DMS114 treated with DMSO at 0.1 percent for 48 hours (cell line): Measurements from ENCODE around the gene CRKL.
"Not testable (repeated sequence)": the region's sequence is repeated elsewhere in the genome, so short reads cannot be mapped to it uniquely, and the experiment has no call there.

Experiments
- DNase-seq: peaks from one replicate; lab custom pipeline; 2025; ENCODE audit not compliant: unreplicated experiment; lab: John Stamatoyannopoulos, UW

Gene CRKL

DNA sequence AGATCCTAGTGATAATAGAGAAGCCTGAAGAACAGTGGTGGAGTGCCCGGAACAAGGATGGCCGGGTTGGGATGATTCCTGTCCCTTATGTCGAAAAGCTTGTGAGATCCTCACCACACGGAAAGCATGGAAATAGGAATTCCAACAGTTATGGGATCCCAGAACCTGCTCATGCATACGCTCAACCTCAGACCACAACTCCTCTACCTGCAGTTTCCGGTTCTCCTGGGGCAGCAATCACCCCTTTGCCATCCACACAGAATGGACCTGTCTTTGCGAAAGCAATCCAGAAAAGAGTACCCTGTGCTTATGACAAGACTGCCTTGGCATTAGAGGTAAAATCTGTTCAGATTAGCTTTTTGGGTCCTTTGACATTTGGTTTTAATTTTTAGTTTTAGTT lies 16.7 kb downstream of the CRKL start:
- no peak for DNase-seq

DNA sequence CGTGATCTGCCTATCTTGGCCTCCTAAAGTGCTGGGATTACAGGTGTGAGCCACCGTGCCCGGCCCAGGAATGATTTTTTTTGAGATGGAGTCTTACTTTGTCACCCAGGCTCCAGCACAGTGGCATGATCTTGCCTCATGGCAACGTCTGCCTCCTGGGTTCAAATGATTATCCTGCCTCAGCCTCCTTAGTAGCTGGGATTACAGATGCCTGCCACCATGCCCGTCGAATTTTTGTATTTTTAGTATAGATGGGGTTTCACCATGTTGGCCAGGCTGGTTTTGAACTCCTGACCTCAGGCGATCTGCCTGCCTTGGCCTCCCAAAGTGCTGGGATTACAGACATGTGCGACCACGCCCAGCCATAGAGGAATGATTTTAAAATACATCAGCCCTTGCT lies 17.8 kb downstream of the CRKL start:
- DNase-seq = not testable (repeated sequence)

DNA sequence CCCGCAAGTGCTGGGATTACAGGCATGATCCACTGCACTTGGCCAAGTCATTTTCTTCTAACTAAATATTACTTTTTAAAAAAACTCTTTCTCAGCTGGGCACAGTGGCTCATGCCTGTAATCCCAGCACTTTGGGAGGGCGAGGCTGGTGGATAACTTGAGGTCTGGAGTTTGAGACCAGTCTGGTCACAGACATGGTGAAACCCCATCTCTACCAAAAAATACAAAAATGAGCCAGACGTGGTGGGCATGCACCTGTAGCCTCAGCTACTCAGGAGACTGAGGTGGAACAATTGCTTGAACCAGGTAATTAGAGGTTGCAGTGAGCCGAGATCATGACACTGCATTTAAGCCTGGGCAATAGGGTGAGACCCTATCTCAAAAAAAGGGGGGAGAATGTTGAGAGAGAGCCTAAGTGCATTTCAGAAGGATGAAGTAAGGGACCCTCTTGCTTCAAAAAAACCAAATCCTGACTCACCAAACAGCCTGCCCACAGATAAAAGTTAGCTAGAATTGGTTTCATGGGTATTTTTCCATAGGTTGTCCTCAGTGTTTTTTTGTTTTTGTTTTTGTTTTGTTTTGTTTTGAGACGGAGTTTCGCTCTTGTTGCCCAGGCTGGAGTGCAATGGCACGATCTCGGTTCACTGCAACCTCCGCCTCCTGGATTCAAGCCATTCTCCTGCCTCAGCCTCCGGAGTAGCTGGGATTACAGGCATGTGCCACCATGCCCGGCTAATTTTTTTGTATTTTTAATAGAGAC lies 18.8 kb downstream of the CRKL start:
- DNase-seq = not testable (repeated sequence)

DNA sequence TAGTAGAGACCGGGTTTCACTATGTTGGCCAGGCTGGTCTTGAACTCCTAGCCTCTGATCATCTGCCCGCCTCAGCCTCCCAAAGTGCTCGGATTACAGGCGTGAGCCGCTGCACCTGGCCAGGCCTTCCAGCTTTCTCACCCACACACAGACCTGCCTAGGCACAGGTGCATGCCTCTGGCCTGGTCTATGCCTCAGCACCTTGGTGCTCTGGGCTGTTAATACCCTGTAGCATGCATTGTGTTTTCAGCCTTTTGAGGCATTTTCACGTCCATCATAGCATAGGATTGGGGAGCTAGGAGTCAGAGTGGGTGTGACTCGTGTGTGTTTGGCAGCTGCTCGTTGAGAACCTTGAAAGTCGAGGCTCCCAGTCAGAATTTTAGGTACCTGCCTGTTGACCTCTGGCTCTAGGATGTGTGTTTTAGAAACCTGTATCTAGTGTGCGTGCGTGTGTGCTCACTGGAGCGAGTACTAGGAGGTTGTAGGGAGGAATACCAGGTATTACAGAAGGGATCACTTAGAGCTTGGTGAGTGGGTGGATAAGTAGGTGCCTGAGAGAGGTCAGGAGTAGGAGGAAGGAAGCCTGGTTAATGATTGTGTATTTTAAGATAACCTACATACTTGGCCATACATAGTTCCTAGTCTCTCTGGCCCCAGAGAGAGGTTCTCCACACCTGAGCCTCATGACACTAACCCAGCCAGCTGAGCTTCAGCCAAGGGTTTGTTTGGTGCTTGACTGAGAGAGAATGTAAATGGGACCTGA lies 20.0 kb downstream of the CRKL start:
- DNase-seq = no peak

DNA sequence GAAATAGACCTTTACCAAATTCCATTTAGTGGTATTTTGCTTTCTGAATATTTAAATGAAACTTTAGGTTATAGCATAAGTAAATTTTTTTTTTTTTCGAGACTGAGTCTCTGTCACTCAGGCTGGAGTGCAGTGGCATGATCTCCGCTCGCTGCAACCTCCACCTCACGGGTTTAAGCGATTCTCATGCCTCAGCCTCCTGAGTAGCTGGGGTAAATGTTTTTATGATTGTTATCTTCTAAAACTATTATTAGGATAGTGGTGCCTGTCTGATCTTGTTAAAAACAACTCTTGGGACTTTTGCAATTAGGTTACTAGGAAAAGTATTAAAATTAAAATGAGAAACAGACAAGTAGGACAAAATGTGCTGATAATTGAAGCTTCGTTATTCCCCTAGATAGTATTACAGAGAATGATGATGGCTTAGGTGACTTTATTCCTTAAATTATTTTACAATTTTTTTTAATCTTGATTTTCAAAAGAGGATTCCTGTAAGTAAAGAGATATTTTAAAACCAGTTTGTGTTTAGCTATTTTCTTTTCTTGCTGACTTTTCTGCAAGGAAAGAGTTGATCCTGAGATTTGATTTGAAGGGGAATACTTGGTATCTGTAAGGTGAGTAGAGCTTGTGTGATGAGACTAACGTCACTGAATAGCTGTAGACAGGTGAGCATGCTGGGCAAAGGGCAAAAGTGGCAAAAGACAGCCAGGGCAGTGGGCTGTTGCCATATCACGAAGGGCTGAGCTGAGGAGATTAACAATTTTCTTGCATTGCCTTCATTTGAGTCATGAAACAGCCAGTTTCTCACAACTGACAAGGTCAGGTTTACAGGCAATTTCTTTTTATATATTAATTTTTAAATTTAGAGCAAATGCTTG lies 20.8 kb downstream of the CRKL start:
- no peak for DNase-seq

DNA sequence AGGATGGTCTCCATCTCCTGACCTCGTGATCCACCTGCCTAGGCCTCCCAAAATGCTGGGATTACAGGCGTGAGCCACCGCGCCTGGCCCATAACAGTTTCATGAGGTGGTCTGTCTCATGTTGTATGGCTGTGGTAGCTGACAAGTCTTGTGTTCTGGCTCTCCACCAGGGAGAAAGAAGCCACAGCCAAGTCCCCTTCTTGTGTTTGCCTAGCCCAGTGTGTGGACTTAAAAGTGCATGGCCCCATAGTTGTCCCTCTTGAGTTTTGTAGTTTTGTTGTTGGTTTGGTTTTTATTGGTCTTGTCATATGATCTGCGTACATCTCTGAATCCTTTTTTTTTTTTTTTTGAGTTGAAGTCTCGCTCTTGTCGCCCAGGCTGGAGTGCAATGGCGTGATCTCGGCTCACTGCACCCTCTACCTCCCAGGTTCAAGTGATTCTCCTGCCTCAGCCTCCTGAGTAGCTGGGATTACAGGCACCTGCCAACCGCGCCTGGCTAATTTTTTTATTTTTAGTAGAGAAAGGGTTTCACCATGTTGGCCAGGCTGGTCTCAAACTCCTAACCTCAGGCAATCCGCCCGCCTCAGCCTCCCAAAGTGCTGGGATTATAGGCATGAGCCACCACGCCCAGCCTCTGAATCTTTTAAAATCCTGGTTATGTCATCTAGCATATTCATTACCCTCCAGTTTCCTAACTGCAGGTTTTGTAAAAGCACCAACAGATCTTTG lies 22.4 kb downstream of the CRKL start:
- not testable (repeated sequence) for DNase-seq

DNA sequence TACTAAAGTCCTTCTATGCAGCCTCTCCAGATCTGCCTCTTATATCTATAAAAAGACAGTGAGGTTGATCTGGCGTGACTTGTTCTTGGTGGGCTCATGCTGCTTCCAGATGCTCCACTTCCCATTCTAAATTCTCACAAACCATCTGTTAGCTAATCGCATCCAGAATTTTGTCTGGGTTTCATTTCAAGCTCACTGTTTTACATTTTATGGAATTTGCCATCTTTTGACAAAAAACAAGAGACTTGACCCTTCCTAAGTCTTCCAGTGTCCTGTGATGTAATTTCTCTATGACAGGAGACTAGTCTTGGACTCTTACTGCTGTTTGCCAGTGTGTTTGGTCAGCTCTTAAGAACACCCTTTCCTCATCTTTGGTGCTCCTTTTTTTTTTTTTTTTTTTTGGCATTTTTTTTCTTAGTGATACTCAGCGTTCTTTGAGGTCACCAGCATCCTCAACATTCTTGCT lies 23.0 kb downstream of the CRKL start:
- no peak for DNase-seq

DNA sequence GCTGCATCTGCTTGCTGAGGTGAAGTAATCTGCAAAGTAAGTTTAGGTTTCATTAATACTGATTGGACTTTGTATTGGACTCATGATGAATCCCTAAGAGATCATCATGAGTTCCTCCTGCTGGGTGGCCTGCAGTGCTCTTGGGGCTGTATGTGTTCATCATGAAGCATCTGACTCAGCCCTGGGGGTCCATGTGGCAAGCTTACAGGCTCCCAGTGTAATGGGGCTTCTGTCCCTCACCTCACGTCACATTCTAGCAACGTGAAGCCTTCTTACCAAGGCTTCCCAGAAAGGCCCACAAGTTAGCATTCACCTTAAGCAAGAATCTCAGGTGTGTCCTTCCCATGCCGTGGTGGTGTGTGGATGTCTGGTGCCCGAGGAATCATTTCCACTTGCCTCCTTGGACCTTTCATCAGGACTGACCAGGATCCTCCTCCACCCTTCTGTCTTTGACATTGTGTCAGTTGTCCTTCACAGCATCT lies 23.7 kb downstream of the CRKL start:
- DNase-seq = no peak

DNA sequence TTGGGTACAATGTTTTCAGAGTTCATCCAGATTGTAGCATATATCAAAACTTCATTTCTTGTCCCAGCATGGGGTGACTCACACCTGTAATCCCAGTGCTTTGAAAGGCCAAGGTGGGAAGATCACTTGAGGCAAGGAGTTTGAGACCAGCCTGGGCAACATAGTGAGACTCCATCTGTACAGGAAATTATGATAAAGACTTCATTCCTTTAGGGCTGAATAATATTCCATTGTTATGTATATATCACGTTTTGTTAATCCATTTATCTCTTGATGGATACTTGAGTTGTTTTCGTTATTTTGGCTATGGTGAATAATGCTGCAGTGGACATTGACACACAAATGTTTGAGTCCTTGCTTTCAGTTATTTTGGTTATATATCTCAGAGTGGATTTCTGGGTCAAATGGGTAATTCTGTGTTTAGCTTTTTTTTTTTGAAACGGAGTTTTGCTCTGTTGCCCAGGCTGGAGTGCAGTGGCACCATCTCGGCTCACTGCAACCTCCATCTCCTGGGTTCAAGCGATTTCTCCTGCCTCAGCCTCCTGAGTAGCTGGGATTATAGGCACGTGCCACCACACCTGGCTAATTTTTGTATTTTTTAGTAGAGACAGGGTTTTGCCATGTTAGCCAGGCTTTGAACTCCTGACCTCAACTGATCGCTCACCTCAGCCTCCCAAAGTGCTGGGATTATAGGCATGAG lies 25.1 kb downstream of the CRKL start:
- DNase-seq = not testable (repeated sequence)

DNA sequence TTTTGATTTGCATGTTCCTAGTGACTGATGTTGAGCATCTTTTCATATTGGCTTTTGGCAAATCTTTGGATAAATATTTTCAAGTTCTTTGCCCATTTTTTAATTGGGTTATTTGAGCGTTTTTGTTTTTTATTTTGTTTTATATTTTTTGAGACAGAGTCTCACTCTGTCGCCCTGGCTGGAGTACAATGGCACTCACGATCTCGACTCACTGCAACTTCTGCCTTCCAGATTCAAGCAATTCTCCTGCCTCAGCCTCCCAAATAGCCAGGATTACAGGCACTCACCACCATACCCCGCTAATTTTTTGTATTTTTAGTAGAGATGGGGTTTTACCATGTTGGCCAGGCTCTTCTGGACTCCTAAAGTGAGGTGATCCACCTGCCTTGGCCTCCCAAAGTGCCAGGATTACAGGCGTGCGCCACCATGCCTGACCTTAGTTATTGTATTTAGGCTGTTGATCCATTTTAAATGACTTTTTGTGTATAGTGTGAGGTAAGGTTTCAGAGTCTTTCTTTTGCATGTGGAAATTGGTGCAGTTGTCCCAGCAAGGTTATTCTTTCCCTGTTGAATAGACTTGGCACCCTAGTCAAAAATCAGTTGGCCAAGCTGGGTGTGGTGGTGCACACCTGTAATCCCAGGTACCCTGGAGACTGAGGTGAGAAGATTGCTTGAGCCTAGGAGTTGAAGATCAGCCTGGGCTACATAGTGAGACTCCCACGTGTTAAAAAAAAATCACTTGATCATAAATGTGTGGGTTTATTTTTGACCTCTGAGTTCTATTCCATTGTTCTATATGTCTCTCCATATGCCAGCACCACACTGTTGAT lies 26.1 kb downstream of the CRKL start:
- no peak for DNase-seq

DNA sequence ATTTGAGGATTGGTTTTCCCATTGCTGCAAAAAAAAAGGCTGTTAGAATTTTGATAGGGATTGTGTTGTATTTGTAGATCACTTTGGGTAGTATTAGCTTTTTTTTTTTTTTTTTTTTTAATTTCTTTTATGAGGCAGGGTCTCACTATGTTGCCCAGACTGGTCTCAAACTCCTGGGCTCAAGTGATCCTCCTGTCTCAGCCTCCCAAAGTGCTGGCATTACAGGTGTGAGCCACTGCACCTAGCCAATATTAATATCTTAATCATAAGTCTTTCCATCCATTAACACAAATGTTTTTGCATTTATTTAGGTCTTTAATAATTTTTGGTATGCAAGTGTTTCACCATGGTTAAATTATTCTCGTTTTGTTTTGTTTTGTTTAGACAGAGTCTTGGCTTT lies 26.8 kb downstream of the CRKL start:
- no peak for DNase-seq

DNA sequence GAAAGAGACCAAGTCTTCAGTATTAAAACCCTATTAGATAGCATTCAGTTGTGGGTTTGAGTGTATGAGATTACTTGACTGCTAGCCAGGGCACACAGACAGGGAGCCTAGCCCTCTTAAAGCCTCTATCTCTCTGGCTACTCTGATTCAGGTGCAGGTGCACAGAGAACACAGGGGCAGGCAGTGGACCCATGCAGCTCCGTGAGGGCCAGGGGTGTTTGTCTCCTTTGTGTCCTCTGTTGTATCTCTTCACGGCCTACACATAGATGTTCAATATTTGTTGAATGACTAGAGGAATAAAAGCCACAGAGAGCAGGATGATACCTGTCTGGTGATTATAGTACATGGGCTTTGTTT lies 28.3 kb downstream of the CRKL start:
- DNase-seq = no peak

DNA sequence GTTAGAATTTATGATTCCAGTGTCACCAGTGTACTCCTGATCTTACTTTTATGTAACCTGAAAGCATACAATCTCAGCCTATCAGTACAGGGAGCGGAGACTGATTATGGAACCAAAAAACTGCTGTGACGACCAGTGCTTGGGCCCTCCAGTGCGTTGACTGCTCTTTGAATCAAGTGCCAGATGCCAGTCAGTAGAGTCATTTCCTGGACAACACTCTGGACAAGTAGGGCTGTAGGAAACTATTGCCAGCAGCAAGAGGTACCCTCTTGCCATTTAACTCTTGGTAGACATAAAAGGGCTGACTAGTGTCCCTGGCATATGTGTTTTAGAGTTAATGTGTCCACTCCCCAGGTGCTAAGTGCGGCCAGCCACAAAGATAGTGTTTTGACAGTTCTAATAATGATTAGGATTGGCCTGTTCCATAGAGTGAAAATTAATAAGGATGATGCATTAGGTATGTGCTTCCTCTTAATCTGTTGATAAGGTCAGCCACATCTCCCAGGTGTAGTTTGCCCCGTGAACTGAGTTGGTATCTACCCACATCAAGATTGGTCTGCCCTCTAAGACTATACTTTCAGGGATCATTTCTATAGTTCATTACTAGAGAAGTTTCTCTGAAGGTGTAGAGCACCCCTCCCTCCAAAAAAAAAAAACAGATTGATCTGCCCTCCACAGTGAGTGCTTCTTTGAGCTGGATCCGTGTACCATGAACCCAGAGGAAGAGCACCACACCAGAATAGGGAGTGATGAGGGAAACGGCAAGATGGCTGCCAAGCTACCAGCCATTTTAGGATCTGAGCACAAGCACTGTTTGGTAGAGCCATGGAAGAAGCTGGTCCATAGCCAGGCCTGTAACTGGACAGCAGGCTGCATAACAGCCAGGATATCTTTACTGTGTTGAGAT lies 29.1 kb downstream of the CRKL start:
- DNase-seq = no peak

DNA sequence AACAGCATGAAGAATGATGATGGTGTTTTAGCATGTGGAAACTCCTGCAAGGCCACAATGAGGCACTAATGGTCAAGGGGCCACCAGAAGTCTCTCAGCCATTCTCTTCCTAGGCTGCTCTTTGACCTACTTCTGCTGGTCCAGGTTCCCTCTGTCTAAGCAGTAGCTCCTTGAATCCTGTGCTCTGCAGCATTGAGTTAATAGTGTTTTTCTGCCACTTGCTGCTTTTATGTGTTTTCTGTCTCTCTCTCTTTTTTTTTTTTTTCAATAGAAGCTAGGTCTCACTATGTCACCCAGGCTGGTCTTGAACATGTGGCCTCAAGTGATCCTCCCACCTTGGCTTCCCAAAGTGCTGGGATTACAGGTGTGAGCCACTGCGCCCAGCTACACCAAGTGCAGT lies 29.8 kb downstream of the CRKL start:
- no peak for DNase-seq

DNA sequence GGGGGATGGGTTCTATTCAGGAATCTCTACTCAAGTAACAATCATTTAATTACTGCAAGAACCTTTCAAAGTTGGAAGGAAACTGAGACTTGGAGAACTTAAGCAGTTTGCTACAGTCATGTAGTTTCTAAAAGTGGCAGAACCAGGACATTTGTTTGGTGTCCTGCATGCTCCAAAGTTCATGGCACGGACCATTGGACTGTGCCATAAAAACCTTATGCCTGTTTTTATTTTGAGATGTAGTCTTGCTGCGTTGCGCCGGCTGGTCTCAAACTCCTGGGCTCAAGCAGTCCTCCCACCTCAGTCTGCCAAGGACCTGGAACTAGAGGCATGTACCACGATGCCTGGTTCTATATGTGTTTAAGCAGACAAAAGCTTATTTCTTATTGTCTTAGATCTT lies 31.2 kb downstream of the CRKL start:
- no peak for DNase-seq

DNA sequence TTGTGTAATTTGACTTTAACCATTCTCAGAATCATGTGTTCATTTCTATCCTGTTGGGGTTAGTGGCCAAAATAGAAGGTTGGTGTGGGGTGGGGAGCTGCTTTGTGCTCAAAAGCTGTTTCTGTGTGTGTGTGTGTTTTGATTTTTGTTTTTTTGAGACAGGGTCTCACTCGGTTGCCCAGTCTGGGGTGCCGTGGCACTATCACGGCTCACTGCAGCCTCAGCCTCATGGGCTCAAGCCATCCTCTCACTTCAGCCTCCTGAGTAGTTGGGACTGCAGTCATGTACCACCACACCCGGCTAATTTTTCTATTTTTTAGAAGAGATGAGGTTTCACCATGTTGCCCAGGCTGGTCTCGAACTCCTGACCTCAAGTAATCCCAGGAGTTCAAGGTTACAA lies 31.8 kb downstream of the CRKL start:
- DNase-seq = no peak

DNA sequence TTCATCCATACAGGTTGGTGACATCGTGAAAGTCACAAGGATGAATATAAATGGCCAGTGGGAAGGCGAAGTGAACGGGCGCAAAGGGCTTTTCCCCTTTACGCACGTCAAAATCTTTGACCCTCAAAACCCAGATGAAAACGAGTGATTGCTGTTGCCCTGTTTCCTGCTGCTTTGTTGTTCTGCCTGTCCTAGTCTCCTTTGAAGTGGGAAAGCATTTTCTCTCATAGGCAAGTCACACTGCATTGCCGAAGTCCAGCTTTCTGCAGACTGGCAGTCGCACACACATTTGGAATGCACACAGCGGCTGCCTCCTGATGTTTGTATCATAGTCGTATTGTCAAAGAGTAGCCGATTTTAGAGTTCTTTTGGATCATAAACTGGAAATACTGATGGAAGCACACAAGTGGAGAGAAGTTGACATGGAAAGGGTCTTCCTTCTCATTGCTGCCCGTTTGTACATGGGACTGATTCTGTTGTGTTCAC lies 32.5 kb downstream of the CRKL start:
- DNase-seq = no peak
